Right cardiac atrium (tissue), 5 donors: Measurements from ENCODE around the gene TBC1D22B. TPM values are rescaled to one million over a fixed set of nuclear protein-coding genes. Genes with fewer than 3 reads are reported as not detected.
"Not testable (repeated sequence)": the region's sequence is repeated elsewhere in the genome, so short reads cannot be mapped to it uniquely, and the experiment has no call there.

Experiments used
- ATAC-seq, 2 donors: fragments of 200-7000 bp; cut with Tn5 transposase; one replicate each; pipeline versions ENCODE4 v1.8.0 to v1.9.1; 2020; ENCODE audit warnings: moderate library complexity in 2 of 2, mild to moderate bottlenecking in 1 of 2
- DNase-seq, 3 donors: peaks; one replicate each; pipeline ENCODE4 v3.0.0-alpha.2; 2020
- H3K27ac ChIP-seq: one replicate; pipeline ENCODE4 v1.5.1; 2013; ENCODE audit warnings: mild to moderate bottlenecking, low read length, control low read depth, moderate library complexity
- H3K27me3 ChIP-seq: one replicate; pipeline ENCODE4 v1.6.1; 2013; ENCODE audit not compliant: control insufficient read depth, insufficient read depth
- H3K4me1 ChIP-seq: one replicate; pipeline ENCODE4 v1.6.1; 2013; ENCODE audit warnings: low read length; ENCODE audit not compliant: control insufficient read depth, insufficient read depth
- H3K4me3 ChIP-seq: one replicate; pipeline ENCODE4 v1.5.1; 2013; ENCODE audit warnings: low read length, control low read depth
- H3K9me3 ChIP-seq: one replicate; pipeline ENCODE4 v1.6.1; 2013; ENCODE audit warnings: low read length; ENCODE audit not compliant: control insufficient read depth
- WGBS: extraction: QIAGEN DNeasy Blood & Tissue Kit; methylation state at CpG from one replicate; pipeline ENCODE4 v1.1.7; 2013; 5-methylcytosine and 5-hydroxymethylcytosine counted together
- intact Hi-C, 4 donors: fragments of 100-400 bp; cut with DNase I; formaldehyde crosslinking; loops; one replicate each; pipeline versions ENCODE4 v1.11.0 to v1.14.0; 2022 to 2023
- polyA plus RNA-seq: library from polyadenylated mRNA; stranded (reverse); fragments of 200-250 nt; gene quantifications from one replicate; pipeline ENCODE4 v1.2.3, GENCODE V29; 2013
- total RNA-seq, 4 donors: library from RNA; stranded (reverse); fragmentation: NEBNext Ultra II Directional; extraction: Animal tissue kit (Norgen Biotek cat#: 25700); gene quantifications; one replicate each; pipeline ENCODE4 v1.2.1, GENCODE V29; 2021
- donor health status: healthy with polysubstance abuse.
- donor health status: DM: no; HTN: yes; CAD: no.
- donor health status: DM: no; HTN: no; CAD: no.
- donor health status: DM: no; HTN: yes; CAD: no; lungs with severe emphysema.
- donor health status: DM: yes; HTN: yes; CAD: no.

The TBC1D22B gene
- total and polyA plus RNA-seq, 5 donors = 4.6 to 9.2 (median 7.3) TPM

DNA sequence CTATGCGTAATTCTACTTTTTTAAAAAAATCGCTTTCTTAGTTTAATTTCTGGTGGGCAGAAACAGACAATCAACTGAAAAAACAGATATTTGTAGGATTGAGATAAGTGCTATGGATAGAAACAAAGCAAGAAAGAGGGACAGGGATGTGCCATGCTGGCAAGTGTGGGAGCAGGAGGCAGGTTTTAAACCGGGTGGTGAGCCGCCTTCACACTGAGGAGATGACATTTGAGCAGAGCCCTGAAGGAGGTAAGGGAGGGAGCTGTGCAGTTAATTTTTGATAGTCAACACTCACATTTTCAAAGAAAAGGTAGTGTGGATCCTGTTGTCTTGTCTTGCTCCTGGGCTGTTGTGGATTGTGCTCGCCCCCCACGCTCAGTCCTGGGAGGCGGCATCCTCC lies 47.2 kb downstream of the TBC1D22B start:
- DNase-seq (no peak), ATAC-seq (no peak)
- Histone ChIP-seq H3K27ac (no peak overlapping the region), H3K27me3 (no peaks in the 10 kb centered on the region), H3K4me3 (no peak overlapping the region), H3K9me3 (no peaks in the 10 kb centered on the region), H3K4me1 (peaks cover 5% of the 10 kb centered on the region)
- intact Hi-C loops = no loop called here
- 95% methylated on average over 7 of the region's 7 CpGs for WGBS

DNA sequence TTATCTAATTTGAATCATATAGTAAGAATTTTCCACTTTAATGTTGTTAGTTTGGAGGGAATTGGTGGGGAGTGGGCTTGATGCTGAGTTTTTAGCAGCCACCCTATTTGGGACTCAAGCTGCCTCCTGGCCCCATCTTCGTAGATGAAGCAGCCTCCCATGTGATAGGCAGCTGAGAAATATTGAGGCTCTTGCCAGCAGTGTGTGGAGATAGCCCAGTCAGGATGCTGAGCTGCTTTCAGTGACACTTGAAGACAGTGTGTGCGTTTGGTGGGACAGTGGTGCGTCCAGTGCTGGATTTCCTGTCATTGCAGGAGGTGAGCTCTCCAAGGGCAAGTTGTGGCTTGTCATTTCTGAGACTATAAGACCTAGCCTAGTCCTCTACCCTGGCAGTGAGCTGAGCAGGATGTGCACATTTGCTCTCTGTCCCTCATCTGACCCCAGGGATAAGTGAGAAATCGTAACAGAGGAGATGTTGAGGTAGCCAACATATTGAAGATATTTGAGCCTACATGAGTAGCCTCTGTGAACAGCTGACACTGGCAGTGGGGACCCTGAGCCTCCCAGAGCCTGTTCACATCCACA lies 48.4 kb downstream of the TBC1D22B start:
- H3K4me1 ChIP-seq = peaks cover 5% of the 10 kb centered on the region
- 76% methylated on average over 4 of the region's 4 CpGs for WGBS
- no peaks in the 10 kb centered on the region for H3K27me3 ChIP-seq
- H3K27ac ChIP-seq = no peak overlapping the region
- no peak for ATAC-seq
- intact Hi-C loops = no loop called here
- H3K4me3 ChIP-seq = no peak overlapping the region
- DNase-seq = no peak
- no peaks in the 10 kb centered on the region for H3K9me3 ChIP-seq

DNA sequence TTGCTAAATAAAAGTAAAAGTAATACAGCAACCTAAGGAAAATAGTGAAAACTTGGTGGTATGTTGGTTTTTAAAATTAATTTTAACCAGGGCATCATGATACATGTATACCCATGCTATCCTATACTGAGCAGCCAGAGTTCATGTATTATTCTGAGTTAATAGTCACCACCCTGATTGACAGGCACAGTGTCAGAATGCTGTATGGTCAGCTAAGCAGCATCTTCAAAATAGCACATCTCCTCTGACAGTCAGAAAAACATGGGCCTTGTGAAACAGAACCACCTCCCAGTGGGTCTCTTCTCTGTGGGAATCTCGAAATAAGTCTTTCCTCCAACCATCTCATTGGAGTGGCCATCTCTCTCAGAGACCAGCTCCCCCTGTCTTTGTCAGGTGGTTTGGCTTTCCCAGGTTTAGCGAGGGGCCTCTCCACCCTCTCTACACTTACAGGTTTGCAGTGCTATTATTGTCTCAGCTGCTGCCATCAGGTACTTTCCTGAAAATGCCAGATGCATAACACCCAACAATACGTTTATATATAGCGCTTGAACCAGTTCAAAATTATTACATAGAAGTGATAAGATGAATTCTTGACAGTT lies 49.2 kb downstream of the TBC1D22B start:
- H3K9me3 ChIP-seq = no peaks in the 10 kb centered on the region
- no peaks in the 10 kb centered on the region for H3K27me3 ChIP-seq
- peaks cover 5% of the 10 kb centered on the region for H3K4me1 ChIP-seq
- no peak overlapping the region for H3K27ac ChIP-seq
- ATAC-seq (no peak), DNase-seq (no peak)
- 79% methylated on average over 4 of the region's 4 CpGs for WGBS
- no peak overlapping the region for H3K4me3 ChIP-seq
- intact Hi-C loops = no loop called here

DNA sequence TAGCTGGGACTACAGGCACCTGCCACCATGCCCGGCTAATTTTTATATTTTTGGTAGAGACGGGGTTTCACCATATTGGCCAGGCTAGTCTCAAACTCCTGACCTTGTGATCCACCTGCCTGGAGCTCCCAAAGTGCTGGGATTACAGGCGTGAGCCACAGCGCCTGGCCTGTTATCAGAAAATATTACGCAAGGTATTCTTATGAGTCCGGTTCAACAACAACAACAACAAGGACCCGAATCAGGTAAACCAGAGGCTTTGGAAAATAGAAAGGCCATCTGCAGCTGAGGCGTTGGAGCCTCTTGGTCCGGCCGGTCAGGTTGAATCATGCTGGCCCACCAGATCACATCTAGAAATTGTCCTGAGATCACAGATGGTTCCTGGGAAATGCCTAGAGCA lies 49.9 kb downstream of the TBC1D22B start:
- H3K27ac ChIP-seq, H3K4me1 ChIP-seq, intact Hi-C loops, H3K4me3 ChIP-seq, ATAC-seq, H3K27me3 ChIP-seq, H3K9me3 ChIP-seq, DNase-seq: not testable (repeated sequence)
- 93% methylated on average over 10 of the region's 10 CpGs for WGBS

DNA sequence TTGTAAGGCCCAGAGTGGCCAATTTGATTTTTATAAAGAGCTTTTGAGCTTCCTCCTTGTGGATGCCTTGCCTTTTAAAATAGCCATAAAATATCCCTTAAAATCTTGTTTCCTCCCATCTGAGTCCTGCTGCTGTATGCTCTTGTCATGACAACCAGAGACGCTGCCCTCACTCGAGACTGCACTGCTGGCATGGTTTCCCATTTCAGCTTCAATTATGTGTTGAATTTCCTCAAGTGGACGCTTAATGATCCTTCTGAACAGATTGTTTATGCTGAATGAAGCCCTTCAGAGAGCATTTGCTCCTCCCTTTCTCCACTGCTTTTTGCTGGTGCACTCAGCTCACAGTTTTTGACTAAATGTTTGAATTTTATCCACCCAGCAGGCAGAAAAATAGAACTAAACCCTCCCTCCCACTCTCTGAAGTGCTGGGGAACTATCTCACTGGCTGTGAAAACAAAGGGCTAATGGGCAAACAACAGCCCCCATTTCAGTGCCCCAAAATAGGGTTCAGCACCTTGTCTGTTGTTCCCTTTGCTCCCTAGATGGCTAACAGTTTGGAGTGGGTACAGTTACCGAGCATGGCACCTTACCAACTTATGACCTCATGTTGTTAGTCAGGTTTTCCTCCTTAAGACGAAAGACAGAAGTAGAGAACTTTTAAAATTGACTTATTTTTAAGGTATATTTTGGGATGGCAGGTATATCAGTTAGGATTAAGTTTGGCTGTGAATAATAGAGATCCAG lies 50.7 kb downstream of the TBC1D22B start:
- ATAC-seq (peak in 1 of 2 donors; percentile 38), DNase-seq (no peak)
- intact Hi-C loops = no loop called here
- 32% methylated on average over 5 of the region's 5 CpGs for WGBS
- H3K4me3 ChIP-seq = no peak overlapping the region
- H3K9me3 ChIP-seq = no peaks in the 10 kb centered on the region
- H3K4me1 ChIP-seq = peaks cover 5% of the 10 kb centered on the region
- H3K27ac ChIP-seq = no peak overlapping the region
- no peaks in the 10 kb centered on the region for H3K27me3 ChIP-seq

DNA sequence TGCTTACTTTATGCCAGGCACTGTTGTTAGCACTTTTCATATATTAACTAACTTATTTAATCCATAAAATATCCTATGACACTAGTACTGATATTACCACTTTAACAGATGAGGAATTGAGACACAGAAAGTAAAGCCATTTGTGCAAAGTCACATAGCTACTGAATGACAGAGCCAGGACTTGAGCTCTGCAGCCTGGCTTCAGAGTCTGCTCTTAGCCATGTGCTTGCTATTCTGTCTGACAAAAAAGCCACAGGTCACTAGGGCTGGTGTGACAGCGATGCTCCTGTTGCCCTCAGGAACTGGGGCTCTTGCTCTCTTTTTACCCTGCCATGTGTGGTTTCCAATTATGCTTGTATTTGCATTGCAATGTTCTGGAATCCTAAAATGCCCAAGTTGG lies 51.5 kb downstream of the TBC1D22B start:
- Histone ChIP-seq H3K27ac (no peak overlapping the region), H3K27me3 (no peaks in the 10 kb centered on the region)
- no peak for ATAC-seq

DNA sequence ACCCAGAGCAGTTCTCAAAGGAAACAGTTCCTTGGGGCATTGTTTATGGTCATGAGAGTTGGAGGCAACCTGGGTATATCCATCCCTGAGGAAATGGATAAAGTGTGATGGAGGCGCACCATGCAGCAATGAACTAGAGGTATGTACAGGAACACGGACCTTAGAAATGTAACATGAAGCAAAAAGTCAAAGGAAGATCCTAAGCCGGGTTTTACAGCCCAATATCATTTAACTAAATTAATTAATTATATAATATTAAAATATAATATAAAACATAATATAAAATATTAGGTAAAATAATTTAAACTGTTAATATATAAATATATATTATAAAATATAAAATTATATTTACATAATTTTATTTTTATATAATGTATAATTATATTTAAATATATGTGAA lies 52.1 kb downstream of the TBC1D22B start:
- whole genome bisulfite sequencing = 66% methylated on average over 3 of the region's 3 CpGs
- ATAC-seq (no peak), DNase-seq (no peak)
- H3K9me3 ChIP-seq = no peaks in the 10 kb centered on the region
- H3K4me3 ChIP-seq = no peak overlapping the region
- no peaks in the 10 kb centered on the region for H3K27me3 ChIP-seq
- H3K27ac ChIP-seq = no peak overlapping the region
- intact Hi-C loops = no loop called here
- H3K4me1 ChIP-seq = peaks cover 5% of the 10 kb centered on the region

More for the DNA sequence above, 51.5 kb downstream of the TBC1D22B start:
- no peak for DNase-seq
- H3K4me3 ChIP-seq = no peak overlapping the region
- H3K4me1 ChIP-seq = peaks cover 5% of the 10 kb centered on the region
- 92% methylated on average over 1 of the region's 1 CpG for WGBS
- intact Hi-C loops = no loop called here
- H3K9me3 ChIP-seq = no peaks in the 10 kb centered on the region

DNA sequence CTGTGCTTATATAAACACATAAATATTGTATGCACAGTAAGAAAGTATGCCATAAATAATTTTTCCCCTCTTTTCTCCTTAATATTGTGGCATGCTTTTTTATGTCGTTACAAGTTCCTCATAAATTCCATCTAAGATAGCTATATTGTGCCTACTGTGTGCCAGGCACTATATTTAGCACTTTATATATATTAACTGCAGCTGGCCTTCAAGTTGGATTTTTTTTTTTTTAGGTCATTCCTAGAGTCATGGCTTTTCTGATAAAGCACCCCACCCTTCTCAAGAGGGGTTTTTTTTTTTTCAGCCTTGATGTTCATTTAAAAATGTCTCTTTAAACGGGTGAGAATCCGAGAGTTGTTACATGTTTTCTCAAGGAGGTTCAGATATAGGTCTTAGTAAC lies 53.4 kb downstream of the TBC1D22B start:
- Histone ChIP-seq H3K27ac (no peak overlapping the region), H3K27me3 (no peaks in the 10 kb centered on the region), H3K4me1 (peaks cover 5% of the 10 kb centered on the region), H3K9me3 (no peaks in the 10 kb centered on the region), H3K4me3 (no peak overlapping the region)
- intact Hi-C loops = no loop called here
- DNase-seq (no peak), ATAC-seq (no peak)
- 86% methylated on average over 3 of the region's 3 CpGs for WGBS

DNA sequence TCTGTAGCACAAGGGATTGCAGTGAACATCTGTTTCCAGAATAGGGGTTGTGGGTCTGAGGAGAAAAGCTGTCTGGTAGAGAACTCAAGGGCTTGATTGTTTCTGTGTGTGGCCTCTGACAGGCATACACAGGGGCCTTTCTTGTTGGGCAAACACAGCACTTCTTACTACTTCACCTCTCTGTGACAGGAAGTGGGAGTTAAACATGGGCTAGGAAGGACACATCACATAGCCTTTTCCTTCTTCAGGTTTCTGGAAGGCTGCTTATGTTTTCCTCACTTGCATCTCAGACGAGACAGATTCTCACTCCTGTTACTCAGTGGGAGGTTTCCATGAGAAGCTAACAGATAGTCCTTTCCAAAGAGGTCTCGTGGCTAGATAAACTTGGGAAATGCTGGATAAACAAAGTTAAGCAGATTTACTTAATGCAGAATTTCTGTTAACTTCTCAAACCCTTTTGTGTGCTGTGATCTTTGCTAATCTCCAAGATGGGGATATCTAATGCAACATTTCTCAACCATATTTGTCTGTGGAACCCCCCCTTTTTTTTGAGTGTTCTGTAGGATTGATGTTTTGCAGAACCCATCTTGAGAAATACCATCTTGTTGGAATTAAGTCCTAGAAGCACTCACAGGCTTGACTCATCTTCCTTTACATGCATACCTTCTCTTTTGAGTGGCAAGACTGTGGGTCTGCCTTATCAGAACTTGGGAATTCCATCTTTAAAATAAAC lies 54.3 kb downstream of the TBC1D22B start:
- intact Hi-C loops = no loop called here
- peaks cover 5% of the 10 kb centered on the region for H3K4me1 ChIP-seq
- no peak for ATAC-seq

DNA sequence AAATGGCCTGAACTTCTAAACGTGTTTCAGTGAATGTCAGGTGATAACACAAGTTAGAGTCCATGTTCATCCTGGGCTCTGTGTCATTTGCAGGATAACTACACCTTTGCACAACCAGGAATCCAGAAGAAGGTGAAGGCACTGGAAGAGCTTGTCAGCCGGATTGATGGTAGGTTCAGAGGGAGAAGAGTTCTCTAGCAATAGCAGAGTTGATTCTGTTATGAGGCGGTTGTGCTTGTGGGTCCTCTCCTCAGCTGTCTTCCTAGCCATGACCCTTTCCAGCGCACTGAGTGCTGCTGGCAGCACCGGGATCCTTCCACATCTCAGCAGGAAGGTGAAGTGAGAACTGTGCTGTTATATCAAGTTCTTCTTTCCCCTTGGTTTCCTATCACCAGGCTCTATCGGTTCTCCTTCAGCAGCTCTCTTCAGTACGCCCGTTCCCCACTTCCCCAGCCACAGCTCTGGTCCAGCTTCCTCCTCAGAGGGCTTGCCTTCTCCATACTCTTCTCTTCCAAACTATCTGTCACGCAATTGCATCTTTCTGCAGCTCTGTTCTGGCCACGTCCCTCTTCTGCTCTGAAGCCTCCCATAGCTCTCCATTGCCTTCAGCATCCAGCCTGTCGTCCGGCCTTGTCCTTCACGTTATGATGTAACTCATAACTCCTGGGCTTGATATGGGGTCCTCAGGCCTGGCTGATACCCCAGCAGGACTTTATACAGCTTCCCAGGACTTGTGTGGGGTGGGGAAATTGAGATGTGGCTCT lies 56.3 kb downstream of the TBC1D22B start:
- no peaks in the 10 kb centered on the region for H3K9me3 ChIP-seq
- WGBS = 84% methylated on average over 13 of the region's 13 CpGs
- DNase-seq (no peak), ATAC-seq (no peak)
- no peak overlapping the region for H3K4me3 ChIP-seq
- no peaks in the 10 kb centered on the region for H3K4me1 ChIP-seq
- H3K27me3 ChIP-seq = no peaks in the 10 kb centered on the region
- intact Hi-C loops = no loop called here
- no peak overlapping the region for H3K27ac ChIP-seq

More for the DNA sequence above, 54.3 kb downstream of the TBC1D22B start:
- Histone ChIP-seq H3K4me3 (no peak overlapping the region), H3K27ac (no peak overlapping the region), H3K27me3 (no peaks in the 10 kb centered on the region), H3K9me3 (no peaks in the 10 kb centered on the region)
- 57% methylated on average over 2 of the region's 2 CpGs for WGBS
- no peak for DNase-seq
